ENCODE results near the gene LTBP1. TPM values are rescaled to one million over a fixed set of nuclear protein-coding genes. Genes with fewer than 3 reads are reported as not detected.
A peak's percentile ranks its signal among the peaks of the same experiment; 100 is the strongest.
"Not testable (repeated sequence)": the region's sequence is repeated elsewhere in the genome, so short reads cannot be mapped to it uniquely, and the experiment has no call there.

Gene LTBP1
- total RNA-seq, 2 experiments from 2014 or later, result 0.03 to 0.24 TPM

GRCh38 chr2:33380719-33381118, 434.0 kb downstream of the LTBP1 start:
- ChIA-PET CTCF (interaction anchor here (1.1 to 3.6 kb wide), 2 partner anchors 14 to 203 kb away, joined by 6 to 23 read pairs; no protein-coding TSS in a partner anchor), POLR2A (no interaction called here)
- Mint-ChIP-seq H3K27me3 (ENCODE audit: low read depth) (peaks cover 2% of the 10 kb centered on the region), H3K27ac (no peak overlapping the region), H3K9me3 (ENCODE audit: insufficient read depth) (no peaks in the 10 kb centered on the region), H3K4me1 (ENCODE audit: low read depth) (no peaks in the 10 kb centered on the region), H3K36me3 (ENCODE audit: low read depth) (no peaks in the 10 kb centered on the region), H3K4me3 (no peak overlapping the region)
- DNase-seq, result no peak
- no peak for ATAC-seq

- H3K9me3 Mint-ChIP-seq (ENCODE audit: insufficient read depth), result no peaks in the 10 kb centered on the region
- no peaks in the 10 kb centered on the region for H3K4me1 Mint-ChIP-seq (ENCODE audit: low read depth)
- H3K4me3 Mint-ChIP-seq, result no peak overlapping the region
- H3K27me3 Mint-ChIP-seq (ENCODE audit: low read depth), result peaks cover 2% of the 10 kb centered on the region
- no peak overlapping the region for H3K27ac Mint-ChIP-seq
- ATAC-seq, result no peak
- POLR2A ChIA-PET, result interaction anchor here (0.6 kb wide), 1 partner anchor 22 kb away, joined by 3 read pairs; no protein-coding TSS in a partner anchor
- H3K36me3 Mint-ChIP-seq (ENCODE audit: low read depth), result no peaks in the 10 kb centered on the region
- no peak for DNase-seq
- CTCF ChIA-PET, result interaction anchor here (0.6 to 3.6 kb wide), 4 partner anchors 9 to 202 kb away, joined by 3 to 23 read pairs (median 5); no protein-coding TSS in a partner anchor
These were observed 434.6 kb downstream of the LTBP1 start for GRCh38 chr2:33381301-33381858.

- peaks cover 2% of the 10 kb centered on the region for H3K27me3 Mint-ChIP-seq (ENCODE audit: low read depth)
- CTCF ChIA-PET, result no interaction called here
- H3K4me1 Mint-ChIP-seq (ENCODE audit: low read depth), result no peaks in the 10 kb centered on the region
These were observed 437.3 kb downstream of the LTBP1 start for GRCh38 chr2:33383855-33384598.

DNA sequence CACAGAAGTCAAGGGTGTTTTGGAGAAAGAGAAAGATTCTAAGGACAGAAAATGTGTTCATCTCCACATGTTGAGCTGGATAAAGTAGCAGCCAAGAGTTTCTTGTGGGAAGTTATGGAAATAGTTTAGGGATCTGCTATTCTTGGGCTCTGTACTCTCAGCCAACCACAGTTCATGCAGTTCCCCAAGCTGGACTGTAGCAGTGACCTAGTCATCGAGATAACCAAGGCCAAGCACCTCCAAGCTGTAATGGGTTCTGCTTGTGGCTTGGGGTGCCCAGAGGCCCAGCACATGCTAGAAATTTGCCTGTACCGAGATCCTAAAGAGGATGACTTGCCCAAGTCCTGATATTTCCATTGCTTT, 437.8 kb downstream of the LTBP1 start:
- H3K4me1 Mint-ChIP-seq (ENCODE audit: low read depth), result no peaks in the 10 kb centered on the region
- no peak overlapping the region for H3K4me3 Mint-ChIP-seq
- CTCF ChIA-PET, result no interaction called here
- POLR2A ChIA-PET, result no interaction called here
- no peaks in the 10 kb centered on the region for H3K9me3 Mint-ChIP-seq (ENCODE audit: insufficient read depth)
- DNase-seq, result no peak
- H3K27ac Mint-ChIP-seq, result no peak overlapping the region
- no peak for ATAC-seq
- H3K36me3 Mint-ChIP-seq (ENCODE audit: low read depth), result no peaks in the 10 kb centered on the region
- peaks cover 2% of the 10 kb centered on the region for H3K27me3 Mint-ChIP-seq (ENCODE audit: low read depth)

More at GRCh38 chr2:33383855-33384598, 437.3 kb downstream of the LTBP1 start:
- POLR2A ChIA-PET, result no interaction called here
- Mint-ChIP-seq H3K36me3 (ENCODE audit: low read depth) (no peaks in the 10 kb centered on the region), H3K9me3 (ENCODE audit: insufficient read depth) (no peaks in the 10 kb centered on the region), H3K27ac (no peak overlapping the region), H3K4me3 (no peak overlapping the region)
- DNase-seq, result no peak
- ATAC-seq, result no peak

GRCh38 chr2:33388996-33389395, 442.2 kb downstream of the LTBP1 start:
- H3K4me3 Mint-ChIP-seq, result no peak overlapping the region
- H3K27ac Mint-ChIP-seq, result no peak overlapping the region
- ATAC-seq, result no peak
- DNase-seq, result no peak
- CTCF ChIA-PET, result no interaction called here
- no peaks in the 10 kb centered on the region for H3K27me3 Mint-ChIP-seq (ENCODE audit: low read depth)
- no peaks in the 10 kb centered on the region for H3K9me3 Mint-ChIP-seq (ENCODE audit: insufficient read depth)
- H3K4me1 Mint-ChIP-seq (ENCODE audit: low read depth), result no peaks in the 10 kb centered on the region
- POLR2A ChIA-PET, result no interaction called here
- H3K36me3 Mint-ChIP-seq (ENCODE audit: low read depth), result no peaks in the 10 kb centered on the region

DNA sequence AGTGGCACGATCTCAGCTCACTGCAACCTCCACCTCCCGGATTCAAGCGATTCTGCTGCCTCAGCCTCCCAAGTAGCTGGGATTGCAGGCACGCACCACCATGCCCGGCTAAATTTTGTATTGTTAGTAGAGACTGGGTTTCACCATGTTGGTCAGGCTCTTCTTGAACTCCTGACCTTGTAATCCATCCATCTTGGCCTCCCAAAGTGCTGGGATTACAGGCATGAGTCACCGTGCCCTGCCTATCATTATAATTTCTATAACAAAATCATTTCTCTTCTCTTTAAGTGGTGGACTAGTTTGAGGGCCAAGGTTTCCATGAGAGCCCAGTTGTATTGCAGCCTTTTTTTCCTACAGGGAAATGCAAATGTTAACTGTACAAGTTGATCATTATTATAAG, 442.9 kb downstream of the LTBP1 start:
- H3K9me3 Mint-ChIP-seq (ENCODE audit: insufficient read depth); POLR2A ChIA-PET; H3K4me3 Mint-ChIP-seq; ATAC-seq; H3K27ac Mint-ChIP-seq; H3K36me3 Mint-ChIP-seq (ENCODE audit: low read depth); H3K4me1 Mint-ChIP-seq (ENCODE audit: low read depth); DNase-seq; H3K27me3 Mint-ChIP-seq (ENCODE audit: low read depth): not testable (repeated sequence)
- CTCF ChIA-PET, result interaction anchor here (0.7 to 2.1 kb wide), 3 partner anchors 17 to 323 kb away, joined by 3 to 6 read pairs (median 5); no protein-coding TSS in a partner anchor

GRCh38 chr2:33391529-33392255, 444.9 kb downstream of the LTBP1 start:
- no peak for ATAC-seq
- no peak for DNase-seq
- Mint-ChIP-seq H3K36me3 (ENCODE audit: low read depth) (no peaks in the 10 kb centered on the region), H3K4me1 (ENCODE audit: low read depth) (no peaks in the 10 kb centered on the region), H3K4me3 (no peak overlapping the region), H3K27me3 (ENCODE audit: low read depth) (no peaks in the 10 kb centered on the region), H3K27ac (no peak overlapping the region), H3K9me3 (ENCODE audit: insufficient read depth) (no peaks in the 10 kb centered on the region)
- POLR2A ChIA-PET, result no interaction called here
- CTCF ChIA-PET, result interaction anchor here (1.0 to 2.1 kb wide), 2 partner anchors 19 to 619 kb away, joined by 3 to 6 read pairs; no protein-coding TSS in a partner anchor

- POLR2A ChIA-PET, result no interaction called here
- no peaks in the 10 kb centered on the region for H3K9me3 Mint-ChIP-seq (ENCODE audit: insufficient read depth)
- no peaks in the 10 kb centered on the region for H3K27me3 Mint-ChIP-seq (ENCODE audit: low read depth)
- no peak for ATAC-seq
- DNase-seq, result no peak
- no peak overlapping the region for H3K4me3 Mint-ChIP-seq
- CTCF ChIA-PET, result no interaction called here
- no peak overlapping the region for H3K27ac Mint-ChIP-seq
- no peaks in the 10 kb centered on the region for H3K4me1 Mint-ChIP-seq (ENCODE audit: low read depth)
- no peaks in the 10 kb centered on the region for H3K36me3 Mint-ChIP-seq (ENCODE audit: low read depth)
These were observed 445.6 kb downstream of the LTBP1 start for GRCh38 chr2:33392366-33392765.

- CTCF ChIA-PET, result interaction anchor here (1.0 to 2.1 kb wide), 6 partner anchors 14 to 204 kb away, joined by 3 to 10 read pairs (median 5); partner anchors contain the start of gene FAM98A
- H3K9me3 Mint-ChIP-seq (ENCODE audit: insufficient read depth), result no peaks in the 10 kb centered on the region
- no peaks in the 10 kb centered on the region for H3K27me3 Mint-ChIP-seq (ENCODE audit: low read depth)
These were observed 448.3 kb downstream of the LTBP1 start for GRCh38 chr2:33395034-33395433.

DNA sequence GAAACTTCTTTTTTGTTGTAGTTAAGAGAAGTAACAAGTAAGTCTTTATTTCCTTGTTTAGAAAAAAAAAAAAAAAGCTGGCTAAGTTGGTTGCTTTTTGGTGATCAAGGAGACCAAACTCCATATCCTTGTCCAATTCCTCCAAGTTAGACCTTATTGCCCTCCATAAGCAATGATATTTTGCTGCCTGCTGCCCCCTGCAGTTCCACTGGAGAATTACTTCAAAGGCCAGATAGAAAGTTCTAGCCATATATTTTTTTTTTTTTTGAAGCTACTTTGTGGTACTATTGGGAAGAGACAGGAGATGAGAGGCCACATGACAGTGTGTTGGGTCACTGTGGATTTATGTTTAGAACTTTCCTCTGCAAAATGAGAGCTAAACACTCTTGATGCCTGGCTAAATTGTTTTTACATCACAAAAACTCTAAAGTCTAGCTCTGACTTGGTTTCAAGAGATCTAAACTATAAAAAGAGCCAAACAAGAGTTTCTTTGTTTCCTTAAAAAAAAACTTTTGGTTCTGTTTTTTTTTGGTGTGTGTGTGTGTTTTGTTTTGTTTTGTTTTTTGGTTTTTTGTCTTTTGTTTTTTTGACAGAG, 449.0 kb downstream of the LTBP1 start:
- Mint-ChIP-seq H3K27me3 (ENCODE audit: low read depth) (no peaks in the 10 kb centered on the region), H3K4me1 (ENCODE audit: low read depth) (no peaks in the 10 kb centered on the region), H3K36me3 (ENCODE audit: low read depth) (no peaks in the 10 kb centered on the region), H3K4me3 (no peak overlapping the region), H3K27ac (no peak overlapping the region), H3K9me3 (ENCODE audit: insufficient read depth) (no peaks in the 10 kb centered on the region)
- ATAC-seq (no peak), DNase-seq (peak; percentile 66)
- ChIA-PET CTCF (interaction anchor here (0.7 to 2.1 kb wide), 11 partner anchors 11 to 203 kb away, joined by 3 to 10 read pairs (median 4); partner anchors contain the start of gene FAM98A), POLR2A (interaction anchor here (0.7 kb wide), 1 partner anchor 17 kb away, joined by 3 read pairs; no protein-coding TSS in a partner anchor)

More at GRCh38 chr2:33395034-33395433, 448.3 kb downstream of the LTBP1 start:
- Mint-ChIP-seq H3K4me1 (ENCODE audit: low read depth) (no peaks in the 10 kb centered on the region), H3K27ac (no peak overlapping the region), H3K4me3 (no peak overlapping the region), H3K36me3 (ENCODE audit: low read depth) (no peaks in the 10 kb centered on the region)
- ATAC-seq, result no peak
- no peak for DNase-seq
- POLR2A ChIA-PET, result no interaction called here

GRCh38 chr2:33404321-33404720, 457.6 kb downstream of the LTBP1 start:
- ChIA-PET POLR2A (no interaction called here), CTCF (no interaction called here)
- Mint-ChIP-seq H3K27me3 (ENCODE audit: low read depth) (peaks cover 2% of the 10 kb centered on the region), H3K9me3 (ENCODE audit: insufficient read depth) (no peaks in the 10 kb centered on the region), H3K4me1 (ENCODE audit: low read depth) (no peaks in the 10 kb centered on the region), H3K36me3 (ENCODE audit: low read depth) (no peaks in the 10 kb centered on the region), H3K27ac (no peak overlapping the region), H3K4me3 (no peak overlapping the region)
- ATAC-seq, result no peak
- DNase-seq, result no peak

All from activated CD8-positive, alpha-beta T cell treated with anti-CD3 and anti-CD28 coated beads, Interleukin-2, amount 10 ng/mL, durations not matched to agents 7 days and 5 days (primary cell).